Left renal pelvis (tissue), 4 donors: Measurements from ENCODE around the gene ZNF2. TPM values are rescaled to one million over a fixed set of nuclear protein-coding genes. Genes with fewer than 3 reads are reported as not detected.
A peak's percentile ranks its signal among the peaks of the same experiment; 100 is the strongest.

Source experiments
- DNase-seq, 4 donors: peaks; one replicate each; pipeline ENCODE4 v3.0.0-alpha.2; 2013; ENCODE audit warnings: low read depth in 4 of 4, low spot score in 3 of 4
- polyA plus RNA-seq, 4 donors: library from polyadenylated mRNA; unstranded; fragments of 120-200 nt; gene quantifications; one replicate each; pipeline ENCODE4 v1.2.1, GENCODE V29; 2013; ENCODE audit not compliant: insufficient read length in 4 of 4

ZNF2 gene
- polyA plus RNA-seq, 4 donors, result 7.2 to 9.7 (median 8.9) TPM

DNA sequence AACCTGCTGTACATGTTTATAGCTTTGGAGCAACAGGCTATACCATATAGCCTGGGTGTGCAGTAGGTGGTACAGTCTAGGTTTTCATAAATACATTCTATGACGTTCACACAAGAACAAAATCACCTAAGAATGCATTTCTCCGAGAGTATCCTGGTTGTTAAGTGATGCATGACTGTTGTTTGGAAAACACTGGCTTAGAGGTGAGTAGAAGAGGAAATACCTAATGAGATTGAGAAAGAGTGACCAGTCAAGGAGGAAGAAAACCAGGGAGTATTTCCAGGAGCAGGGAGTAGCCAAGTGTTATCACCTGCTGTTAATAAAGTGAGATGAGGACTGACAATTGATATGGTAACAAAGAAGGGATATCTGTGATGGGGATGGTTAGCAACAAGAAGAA lies 38.8 kb downstream of the ZNF2 start:
- no peak for DNase-seq

DNA sequence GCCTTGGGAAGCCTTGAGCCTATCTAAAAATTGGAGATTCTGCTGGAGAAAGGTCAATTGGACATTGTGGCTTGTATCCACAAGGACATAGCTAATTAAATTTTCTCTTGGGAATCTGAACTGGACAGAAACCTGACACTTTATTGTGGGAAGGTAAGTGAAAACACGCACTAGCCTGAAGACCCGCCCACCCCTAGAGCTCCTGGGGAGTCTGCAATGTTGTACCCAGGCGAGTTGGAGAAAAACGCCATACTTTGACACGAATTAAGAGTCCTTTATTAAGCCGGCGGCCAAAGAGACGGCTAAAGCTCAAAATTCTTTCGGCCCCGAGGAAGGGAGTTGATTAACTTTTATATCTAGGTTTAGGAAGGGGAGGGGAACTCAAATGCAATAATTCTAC lies 40.5 kb downstream of the ZNF2 start:
- DNase-seq, result no peak

DNA sequence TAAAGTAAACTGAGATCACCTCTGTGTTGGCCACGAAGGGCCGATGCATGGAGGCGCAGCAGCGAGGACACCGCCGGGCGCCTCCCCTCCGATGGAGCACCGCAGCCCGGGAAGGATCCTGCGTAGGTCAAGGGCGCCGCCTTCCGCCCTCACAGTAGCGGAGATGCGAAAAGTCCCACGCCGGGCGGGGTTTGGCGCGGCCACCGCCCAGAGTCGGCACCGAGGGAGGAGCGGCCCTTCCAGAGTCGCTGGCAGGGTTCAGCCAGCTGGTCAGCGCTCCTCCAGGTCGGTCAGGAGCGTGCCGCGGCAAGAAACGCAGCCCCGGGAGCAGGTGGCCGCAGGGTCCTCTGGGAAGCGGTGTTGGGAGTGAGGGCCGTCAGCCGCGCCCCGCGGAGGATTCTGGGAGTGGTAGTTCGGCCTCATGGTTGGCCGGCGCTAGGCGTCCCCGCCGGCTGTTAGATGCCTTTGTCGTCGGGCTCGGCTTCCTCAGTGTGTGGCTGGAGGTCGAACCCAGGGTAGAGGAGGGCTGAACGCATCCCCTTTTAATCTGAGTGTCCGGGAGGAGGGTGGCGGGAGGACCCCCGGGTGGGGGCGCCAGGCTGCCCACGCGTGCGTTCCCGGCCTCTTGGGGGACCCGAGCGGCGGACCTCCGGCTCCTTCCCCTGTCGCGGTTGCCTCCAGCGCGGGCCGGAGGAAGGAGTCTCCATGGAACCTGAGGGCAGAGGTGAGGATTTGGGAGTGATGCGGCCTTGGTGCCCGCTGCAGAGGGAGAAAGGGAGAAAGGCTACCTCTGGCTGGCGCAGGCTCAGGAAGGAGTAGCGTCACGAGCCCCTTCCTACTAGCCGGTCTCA lies 41.7 kb downstream of the ZNF2 start, which contains the start of gene ZNF892:
Gene ZNF892, plus strand, starts transcription at position 411 of the 851 bp plus-strand sequence. Its CDS starts 295 bp downstream, at position 706.
- peak; percentile 74 to 86 (median 80) for DNase-seq

- no peak for DNase-seq
Observed at GRCh38 chr2:95208106-95208505, 42.5 kb downstream of the ZNF2 start.

DNA sequence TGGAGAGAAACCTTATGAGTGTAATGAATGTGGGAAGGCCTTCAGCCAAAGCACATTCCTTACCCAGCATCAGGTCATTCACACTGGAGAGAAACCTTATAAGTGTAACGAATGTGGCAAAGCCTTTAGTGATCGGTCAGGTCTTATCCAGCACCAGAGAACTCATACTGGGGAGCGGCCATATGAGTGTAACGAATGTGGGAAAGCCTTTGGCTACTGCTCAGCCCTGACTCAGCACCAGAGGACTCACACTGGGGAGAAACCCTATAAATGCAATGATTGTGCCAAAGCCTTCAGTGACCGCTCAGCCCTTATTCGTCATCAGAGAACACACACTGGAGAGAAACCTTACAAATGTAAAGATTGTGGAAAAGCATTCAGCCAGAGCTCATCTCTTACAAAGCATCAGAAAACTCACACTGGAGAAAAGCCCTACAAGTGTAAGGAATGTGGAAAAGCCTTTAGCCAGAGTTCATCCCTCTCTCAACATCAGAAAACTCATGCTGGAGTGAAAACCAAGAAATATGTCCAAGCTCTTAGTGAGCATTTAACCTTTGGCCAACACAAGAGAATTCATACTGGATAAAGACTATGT lies 49.5 kb downstream of the ZNF2 start:
- no peak for DNase-seq

- no peak for DNase-seq
Observed at GRCh38 chr2:95220449-95220848, 54.8 kb downstream of the ZNF2 start.

DNA sequence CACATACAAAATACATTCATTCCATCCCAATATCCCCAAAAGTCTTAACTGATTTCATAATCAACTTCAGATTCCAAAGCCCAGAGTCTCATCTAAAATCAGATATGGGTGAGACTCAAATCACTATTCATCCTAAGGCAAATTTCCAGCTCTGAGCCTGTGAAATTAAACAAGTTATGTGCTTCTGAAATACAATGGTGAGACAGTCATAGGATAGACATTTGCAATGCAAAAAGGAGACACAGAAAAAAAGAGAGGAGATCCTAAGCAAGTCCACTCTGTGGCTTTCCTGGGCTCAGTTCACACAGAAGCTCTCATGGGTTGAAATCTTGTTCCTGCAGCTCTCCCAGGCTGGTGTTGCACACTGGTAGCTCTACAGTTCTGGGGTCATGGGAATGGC lies 60.0 kb downstream of the ZNF2 start:
- DNase-seq, result no peak

DNA sequence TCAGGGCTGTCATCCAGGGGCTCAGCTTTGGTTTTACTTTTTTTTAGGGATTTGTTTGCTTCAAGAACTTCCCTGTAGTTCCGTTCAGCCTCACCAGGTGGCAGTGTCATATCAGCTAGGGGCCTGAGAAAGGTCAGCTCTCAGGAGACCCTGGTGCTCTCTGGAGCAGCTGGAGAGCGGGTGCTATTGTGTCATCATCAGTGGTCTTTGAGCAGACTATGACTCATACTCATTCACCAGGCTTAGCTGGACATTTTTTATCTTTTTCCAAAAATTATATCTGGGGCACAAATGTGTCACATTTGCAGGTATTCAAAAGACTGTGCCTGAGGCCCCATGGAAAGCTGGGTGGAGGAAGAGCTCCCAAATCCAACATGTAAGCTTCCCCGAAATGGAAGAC lies 66.1 kb downstream of the ZNF2 start:
- peak in 3 of 4 donors; percentile 27 to 46 (median 40) for DNase-seq

GRCh38 chr2:95232232-95232631 lies 66.6 kb downstream of the ZNF2 start:
- DNase-seq, result no peak

Other genes starting within 250 kb of the ZNF2 start
- 100 to 1,000 TPM in 3 of 4 donors, 1 to 10 TPM in 1; 6.3 to 361 (median 310) TPM for gene MAL, start 140.1 kb upstream of the ZNF2 start, polyA plus RNA-seq
- 10 to 100 TPM; 46.3 to 91.0 (median 66.9) TPM for gene MRPS5, start 44.0 kb upstream of the ZNF2 start, polyA plus RNA-seq
- gene ZNF514, start 6.0 kb upstream of the ZNF2 start, polyA plus RNA-seq, result 10 to 100 TPM; 18.3 to 42.7 (median 24.7) TPM
- gene ZNF892, start 41.7 kb downstream of the ZNF2 start, polyA plus RNA-seq, result 1 to 10 TPM; 4.7 to 5.3 (median 5.1) TPM
- gene PROM2, start 108.6 kb downstream of the ZNF2 start, polyA plus RNA-seq, result 10 to 100 TPM in 3 of 4 donors, 1 to 10 TPM in 1; 1.7 to 50.5 (median 31.7) TPM
- 10 to 100 TPM in 3 of 4 donors, 1 to 10 TPM in 1; 8.7 to 18.9 (median 11.4) TPM for gene KCNIP3, start 131.5 kb downstream of the ZNF2 start, polyA plus RNA-seq
- 10 to 100 TPM; 29.8 to 51.5 (median 35.5) TPM for gene FAHD2A, start 236.9 kb downstream of the ZNF2 start, polyA plus RNA-seq